Stimulated activated CD8-positive, alpha-beta memory T cell treated with anti-CD3 and anti-CD28 coated beads, Interleukin-12 subunit alpha, Interleukin-12 subunit beta, amount 100 ng/mL, for 4 hours (primary cell): ENCODE measurements around the gene CADM2.
"Not testable (repeated sequence)": the region's sequence is repeated elsewhere in the genome, so short reads cannot be mapped to it uniquely, and the experiment has no call there.

Experiments used
- DNase-seq: peaks from one replicate; pipeline ENCODE4 v3.0.0-alpha.2; 2020; ENCODE audit warnings: low read depth

CADM2 gene

GRCh38 chr3:85672761-85673160 lies 714.0 kb downstream of the CADM2 start:
- no peak for DNase-seq

- DNase-seq, result no peak
These were observed 719.9 kb downstream of the CADM2 start for GRCh38 chr3:85678713-85679112.

- DNase-seq, result no peak
These were observed 723.1 kb downstream of the CADM2 start for GRCh38 chr3:85681906-85682305.

- no peak for DNase-seq
These were observed 732.4 kb downstream of the CADM2 start for GRCh38 chr3:85691196-85691595.

GRCh38 chr3:85697156-85697555 lies 738.4 kb downstream of the CADM2 start:
- DNase-seq, result no peak

- no peak for DNase-seq
These were observed 747.3 kb downstream of the CADM2 start for GRCh38 chr3:85706130-85706529.

GRCh38 chr3:85708325-85708724 lies 749.5 kb downstream of the CADM2 start:
- not testable (repeated sequence) for DNase-seq

GRCh38 chr3:85709346-85709892 lies 750.6 kb downstream of the CADM2 start:
- no peak for DNase-seq

- DNase-seq, result no peak
These were observed 751.7 kb downstream of the CADM2 start for GRCh38 chr3:85710490-85710889.

- DNase-seq, result no peak
These were observed 762.8 kb downstream of the CADM2 start for GRCh38 chr3:85721409-85722145.

- DNase-seq, result no peak
These were observed 767.0 kb downstream of the CADM2 start for GRCh38 chr3:85725809-85726208.

GRCh38 chr3:85726241-85726640 lies 767.5 kb downstream of the CADM2 start:
- DNase-seq, result no peak

- DNase-seq, result no peak
These were observed 779.1 kb downstream of the CADM2 start for GRCh38 chr3:85737846-85738245.

GRCh38 chr3:85740561-85740960 lies 781.8 kb downstream of the CADM2 start:
- DNase-seq, result no peak

GRCh38 chr3:85758442-85758841 lies 799.7 kb downstream of the CADM2 start:
- DNase-seq, result no peak

GRCh38 chr3:85760342-85760741 lies 801.6 kb downstream of the CADM2 start:
- DNase-seq, result no peak

GRCh38 chr3:85780806-85781205 lies 822.0 kb downstream of the CADM2 start:
- no peak for DNase-seq

GRCh38 chr3:85781806-85782205 lies 823.0 kb downstream of the CADM2 start:
- no peak for DNase-seq

- no peak for DNase-seq
These were observed 824.5 kb downstream of the CADM2 start for GRCh38 chr3:85783291-85783690.

GRCh38 chr3:85785766-85786165 lies 827.0 kb downstream of the CADM2 start:
- DNase-seq, result no peak

GRCh38 chr3:85790445-85791030 lies 831.7 kb downstream of the CADM2 start:
- no peak for DNase-seq

- DNase-seq, result no peak
These were observed 837.4 kb downstream of the CADM2 start for GRCh38 chr3:85796140-85796539.

GRCh38 chr3:85800676-85801075 lies 841.9 kb downstream of the CADM2 start:
- DNase-seq, result no peak

GRCh38 chr3:85801955-85802354 lies 843.2 kb downstream of the CADM2 start:
- DNase-seq, result no peak
